NCI-H446 treated with DMSO at 0.1 percent for 48 hours (cell line): Measurements from ENCODE around the gene EEF1AKMT1.
"Not testable (repeated sequence)": the region's sequence is repeated elsewhere in the genome, so short reads cannot be mapped to it uniquely, and the experiment has no call there.

ENCODE experiments used
- DNase-seq: peaks from one replicate; lab custom pipeline; 2025; lab: John Stamatoyannopoulos, UW

The EEF1AKMT1 gene

DNA sequence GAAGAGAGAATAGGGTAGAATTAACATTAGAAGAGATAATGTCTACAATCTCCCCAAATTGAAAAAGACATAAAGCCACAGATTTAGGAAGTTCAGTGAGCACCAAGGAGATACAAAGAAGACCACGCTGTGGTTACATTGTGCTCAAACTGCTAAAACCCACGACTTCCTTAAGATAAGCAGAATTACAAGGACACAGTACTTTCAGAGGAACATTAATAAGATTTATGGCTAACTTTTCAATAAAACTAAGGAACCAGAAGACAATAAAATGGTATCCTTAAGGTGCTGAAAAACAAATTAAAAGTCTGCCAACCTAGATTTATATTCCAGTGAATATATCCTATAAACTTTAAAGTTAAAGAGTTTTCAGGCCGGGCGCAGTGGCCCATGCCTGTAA, 77.7 kb downstream of the EEF1AKMT1 start:
- no peak for DNase-seq

DNA sequence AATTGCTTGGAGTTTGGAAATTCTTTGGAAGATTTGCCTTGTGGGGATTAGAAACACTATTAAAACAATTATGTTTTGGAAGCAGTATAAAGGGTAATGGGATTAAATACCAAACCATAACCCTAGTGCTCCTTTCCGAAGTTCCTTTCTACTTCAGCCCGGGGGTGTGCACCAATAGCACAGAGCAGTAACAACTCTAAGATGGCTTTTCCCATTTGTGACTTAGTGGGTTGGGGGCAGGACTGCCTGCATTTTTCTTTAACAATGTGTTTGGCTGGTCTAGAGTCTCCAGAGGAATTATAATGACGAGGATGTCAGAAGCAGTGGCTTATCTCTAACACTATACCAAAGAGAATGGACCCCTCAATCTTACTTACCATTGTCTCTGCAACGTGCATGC, 82.1 kb downstream of the EEF1AKMT1 start:
- DNase-seq = no peak

DNA sequence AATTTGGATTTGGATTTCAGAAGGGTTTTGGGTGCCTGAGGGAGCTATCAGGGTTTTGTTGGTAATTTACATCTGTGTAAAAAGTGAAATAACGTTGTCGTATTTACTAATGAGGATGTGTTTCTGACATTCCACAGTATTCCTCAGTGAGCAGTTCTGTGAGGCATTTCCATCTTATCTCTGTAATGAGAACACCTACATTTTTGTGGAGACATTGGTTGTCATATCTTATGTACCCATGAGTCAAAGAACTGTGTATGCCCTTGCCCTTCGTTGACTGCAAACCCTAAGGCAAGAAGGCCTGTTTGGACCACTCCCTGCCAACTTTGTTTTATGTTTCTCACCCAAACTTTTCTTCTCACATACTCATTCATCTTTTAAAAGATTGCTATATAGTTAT, 84.5 kb downstream of the EEF1AKMT1 start:
- no peak for DNase-seq

DNA sequence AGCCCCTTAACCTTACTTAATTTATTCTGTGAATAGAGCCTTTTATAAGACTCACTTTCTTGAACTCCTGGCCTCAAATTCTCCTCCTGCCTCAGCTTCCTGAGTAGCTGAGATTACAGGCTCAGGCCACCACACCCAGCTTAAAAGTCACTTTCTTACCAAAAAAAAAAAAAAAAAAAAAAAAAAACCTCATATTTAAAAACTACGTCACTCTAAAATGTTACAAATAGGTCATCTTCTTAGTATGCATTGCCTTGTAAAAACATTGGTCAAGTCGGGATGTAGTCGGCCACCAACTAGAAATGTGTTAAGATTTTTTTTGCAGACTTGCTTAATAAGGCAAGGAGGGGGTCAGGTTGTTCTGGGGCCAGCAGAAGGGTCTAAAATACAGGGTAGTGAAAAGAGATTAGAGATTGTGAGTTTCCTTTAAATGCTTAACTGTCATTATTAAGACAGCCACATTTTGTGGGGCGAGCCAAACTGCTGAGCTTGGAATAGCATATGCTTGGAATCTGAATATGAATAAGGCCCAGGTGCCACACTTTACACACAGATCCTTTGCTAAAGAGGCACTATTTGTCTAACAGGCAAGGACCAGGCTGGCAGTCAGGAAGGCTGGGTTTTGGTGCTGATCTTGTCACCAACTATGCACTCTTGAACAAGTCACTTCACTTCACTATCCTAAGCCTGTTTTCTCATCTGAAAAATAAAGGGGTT, 86.7 kb downstream of the EEF1AKMT1 start:
- DNase-seq = no peak

DNA sequence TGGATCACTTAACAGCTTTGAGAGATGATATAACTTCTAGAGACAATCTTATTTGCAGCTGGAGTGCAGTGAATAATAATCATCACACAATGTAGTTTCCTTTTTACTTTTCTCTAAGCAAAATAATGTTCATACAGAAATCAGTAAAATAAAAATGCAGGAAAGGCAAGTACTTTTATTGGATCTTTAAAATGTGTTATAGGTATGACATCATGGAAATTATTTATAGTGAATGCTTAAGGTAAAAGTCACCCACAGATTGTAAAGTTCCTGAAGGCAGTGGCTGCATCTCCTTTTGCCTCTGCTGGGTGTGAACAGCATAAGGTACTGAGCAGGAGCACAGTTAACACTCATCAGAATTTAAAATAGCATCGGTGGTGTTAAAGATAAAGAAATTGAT, 87.6 kb downstream of the EEF1AKMT1 start:
- DNase-seq = no peak

DNA sequence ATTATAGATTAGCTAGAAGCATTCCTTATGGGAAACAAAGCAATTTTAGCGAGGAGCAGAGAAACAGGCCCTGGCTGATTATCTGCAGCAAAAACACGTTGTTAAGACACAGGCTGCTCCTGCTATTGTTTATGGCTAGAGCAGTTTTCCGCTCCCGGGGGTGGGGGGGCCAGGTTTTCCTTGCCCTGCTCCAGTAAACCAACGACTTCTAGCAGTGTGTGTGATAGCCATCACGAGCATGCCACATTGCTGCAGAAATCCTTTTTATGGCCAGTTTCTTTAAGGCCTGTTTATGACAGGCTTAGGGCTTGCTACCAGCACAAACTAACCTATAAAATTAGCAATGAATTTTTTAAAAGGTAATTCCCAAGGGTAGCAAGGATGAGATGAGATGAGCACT, 88.7 kb downstream of the EEF1AKMT1 start:
- no peak for DNase-seq

DNA sequence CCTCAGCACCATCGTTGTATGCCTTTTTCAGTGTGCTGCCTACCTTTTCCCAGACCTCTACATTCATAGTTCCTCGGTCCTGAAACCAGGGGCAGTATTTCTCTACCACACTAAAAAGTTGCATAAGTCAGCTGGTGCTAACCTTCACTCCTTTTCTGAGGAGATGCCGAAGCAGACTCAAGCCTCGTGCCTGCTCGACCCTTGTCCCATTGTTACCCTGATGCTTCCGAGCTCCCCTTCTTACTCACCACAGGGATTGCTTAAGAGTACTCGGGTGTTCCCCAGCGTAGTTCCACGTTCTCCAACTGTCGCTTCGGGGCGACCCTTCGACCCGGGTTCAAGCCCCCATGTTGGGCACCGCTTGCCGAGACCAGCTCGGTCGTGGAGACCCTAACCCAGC, 89.2 kb downstream of the EEF1AKMT1 start:
- DNase-seq = no peak

DNA sequence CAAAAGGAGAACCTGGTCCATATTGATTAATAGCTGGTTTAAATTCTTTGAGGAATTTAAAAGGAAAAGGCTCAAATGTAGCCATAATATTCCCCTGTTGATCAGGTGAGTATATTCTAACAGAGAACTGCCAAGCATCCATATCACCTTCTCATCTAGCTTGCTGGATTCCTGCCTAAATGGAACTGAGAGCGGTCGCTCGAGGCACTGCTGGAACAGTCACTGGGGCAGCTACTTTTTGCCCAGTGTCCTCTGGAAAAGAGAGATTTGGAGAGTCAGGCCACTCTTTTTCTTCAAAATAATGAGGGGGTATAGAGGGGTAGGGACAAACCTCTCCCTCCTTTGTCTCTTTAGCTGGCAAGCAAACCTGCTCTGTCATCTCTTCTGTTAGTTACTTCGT, 89.7 kb downstream of the EEF1AKMT1 start:
- DNase-seq = no peak

DNA sequence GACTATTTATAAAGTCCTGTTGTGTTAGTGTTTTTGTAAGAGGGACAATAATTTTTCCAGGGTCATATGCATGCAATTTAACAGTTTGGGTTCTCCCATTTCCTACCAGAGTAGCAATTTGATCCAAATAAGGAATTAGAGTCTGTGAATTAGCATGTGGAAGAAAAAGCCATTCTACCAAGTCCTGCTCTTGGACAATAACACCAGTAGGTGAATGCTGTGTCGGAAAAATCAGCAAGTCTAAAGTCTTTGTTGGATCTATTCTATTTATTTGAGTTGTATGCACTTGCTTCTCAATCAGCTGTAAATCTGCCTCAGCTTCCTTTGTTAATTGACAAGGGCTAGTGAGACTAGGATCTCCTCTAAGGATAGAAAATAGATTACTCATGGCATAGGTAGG, 91.7 kb downstream of the EEF1AKMT1 start:
- DNase-seq = no peak

DNA sequence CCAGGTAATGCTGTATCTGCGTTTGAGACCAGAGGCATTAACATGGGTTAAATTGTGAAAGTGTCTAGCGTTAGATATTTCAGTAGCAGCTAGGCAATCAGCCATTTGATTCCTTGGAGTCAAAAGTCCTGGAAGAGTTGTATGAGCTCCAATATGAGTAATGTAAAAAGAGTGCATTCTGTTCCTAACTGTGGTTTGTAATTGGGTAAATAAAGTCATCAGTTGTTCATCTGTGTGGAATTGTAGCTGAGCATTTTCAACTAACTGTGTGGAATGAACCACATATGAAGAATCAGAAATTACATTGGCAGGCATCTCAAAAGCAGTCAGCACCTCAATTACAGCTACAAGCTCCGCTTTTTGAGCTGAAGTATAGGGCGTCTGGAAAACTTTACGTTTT, 92.3 kb downstream of the EEF1AKMT1 start:
- not testable (repeated sequence) for DNase-seq

DNA sequence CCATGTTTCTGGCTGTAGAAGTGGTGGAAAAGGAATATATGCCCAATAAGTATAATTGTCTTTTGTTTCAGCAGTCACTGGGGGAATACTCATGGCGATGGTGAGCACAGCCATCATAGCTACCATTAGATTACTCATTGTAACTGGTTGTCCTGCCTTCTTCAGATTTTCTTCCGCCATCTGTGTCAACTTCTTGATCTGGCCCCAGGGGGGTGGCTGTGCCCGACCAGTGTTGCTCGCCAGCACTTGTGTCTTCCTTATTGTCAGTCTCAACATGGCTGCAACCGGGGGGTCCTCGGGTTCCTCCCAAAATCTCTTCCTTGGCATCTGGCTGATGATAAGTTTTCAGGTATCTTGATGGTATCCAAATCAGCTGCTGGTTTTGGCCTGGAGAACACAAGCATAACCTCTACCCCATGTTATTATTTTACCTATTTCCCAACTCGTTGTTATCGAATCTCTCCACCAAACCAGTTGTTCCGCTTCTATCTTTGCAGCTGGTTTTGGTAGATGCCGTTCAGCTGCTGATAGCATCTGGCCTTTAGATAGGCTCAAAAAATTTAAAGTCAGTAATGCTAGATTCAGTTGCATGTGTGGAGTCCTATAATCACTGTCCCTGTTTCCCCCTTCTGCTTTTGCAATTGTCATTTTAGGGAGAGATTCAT, 93.2 kb downstream of the EEF1AKMT1 start:
- no peak for DNase-seq

DNA sequence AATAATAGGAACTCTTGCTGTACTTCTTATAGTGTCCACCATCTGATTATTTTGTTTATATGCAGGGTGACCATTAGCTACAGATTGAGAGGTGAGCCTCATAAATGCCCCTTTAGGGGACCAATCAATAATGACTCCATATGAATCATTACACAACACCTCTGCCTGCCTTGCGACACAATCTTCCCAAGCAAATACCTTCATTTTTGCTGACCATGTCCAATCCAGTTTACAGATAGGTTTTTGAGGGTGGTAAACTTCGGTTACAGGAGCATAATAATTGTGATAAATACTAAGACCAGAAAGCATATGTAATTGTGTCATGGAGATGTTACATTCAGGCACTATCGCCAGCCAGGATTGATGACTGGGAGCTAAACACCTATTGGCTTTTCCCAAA, 93.9 kb downstream of the EEF1AKMT1 start:
- no peak for DNase-seq
